ENCODE data around the gene TMEM255B.

TMEM255B gene

GRCh38 chr13:113809934-113810333 lies 50.9 kb downstream of the TMEM255B start:
- ChIA-PET POLR2A (no interaction called here), CTCF (no interaction called here)
- TF ChIP-seq, protein P1, sequence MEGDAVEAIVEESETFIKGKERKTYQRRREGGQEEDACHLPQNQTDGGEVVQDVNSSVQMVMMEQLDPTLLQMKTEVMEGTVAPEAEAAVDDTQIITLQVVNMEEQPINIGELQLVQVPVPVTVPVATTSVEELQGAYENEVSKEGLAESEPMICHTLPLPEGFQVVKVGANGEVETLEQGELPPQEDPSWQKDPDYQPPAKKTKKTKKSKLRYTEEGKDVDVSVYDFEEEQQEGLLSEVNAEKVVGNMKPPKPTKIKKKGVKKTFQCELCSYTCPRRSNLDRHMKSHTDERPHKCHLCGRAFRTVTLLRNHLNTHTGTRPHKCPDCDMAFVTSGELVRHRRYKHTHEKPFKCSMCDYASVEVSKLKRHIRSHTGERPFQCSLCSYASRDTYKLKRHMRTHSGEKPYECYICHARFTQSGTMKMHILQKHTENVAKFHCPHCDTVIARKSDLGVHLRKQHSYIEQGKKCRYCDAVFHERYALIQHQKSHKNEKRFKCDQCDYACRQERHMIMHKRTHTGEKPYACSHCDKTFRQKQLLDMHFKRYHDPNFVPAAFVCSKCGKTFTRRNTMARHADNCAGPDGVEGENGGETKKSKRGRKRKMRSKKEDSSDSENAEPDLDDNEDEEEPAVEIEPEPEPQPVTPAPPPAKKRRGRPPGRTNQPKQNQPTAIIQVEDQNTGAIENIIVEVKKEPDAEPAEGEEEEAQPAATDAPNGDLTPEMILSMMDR (IDR thresholded peaks at IDR 0.05; ENCODE audit: control extremely low read depth, extremely low read depth, low read depth, missing control alignments): no peak
- no peak for DNase-seq (ENCODE audit: extremely low spot score)

DNA sequence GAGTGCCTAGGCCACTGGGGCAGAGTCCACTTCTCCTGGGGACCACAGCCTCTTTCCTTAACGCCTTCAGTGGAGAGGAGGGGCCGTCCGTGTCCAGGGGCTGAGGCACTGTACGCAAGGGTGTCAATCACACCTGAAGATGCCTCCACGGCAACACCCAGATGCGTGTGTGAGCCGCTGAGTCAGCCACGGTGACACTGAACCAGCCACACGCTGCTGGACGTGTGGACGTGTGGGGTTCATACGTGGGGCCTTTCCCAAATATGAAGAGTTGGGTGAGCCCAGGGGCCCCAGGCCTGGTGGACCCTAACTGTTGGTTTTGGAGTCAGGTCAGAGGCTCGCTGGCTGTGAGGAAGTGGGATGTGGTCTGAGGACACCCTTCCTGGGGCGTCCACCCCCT lies 51.6 kb downstream of the TMEM255B start:
- POLR2A ChIA-PET: no interaction called here
- CTCF ChIA-PET: no interaction called here
- DNase-seq (ENCODE audit: extremely low spot score): no peak
- TF ChIP-seq, protein P1 (IDR thresholded peaks at IDR 0.05; ENCODE audit: control extremely low read depth, extremely low read depth, low read depth, missing control alignments): no peak

GRCh38 chr13:113811081-113811928 lies 52.3 kb downstream of the TMEM255B start:
- CTCF ChIA-PET: no interaction called here
- no peak for DNase-seq (ENCODE audit: extremely low spot score)
- POLR2A ChIA-PET: no interaction called here
- TF ChIP-seq, protein P1 (IDR thresholded peaks at IDR 0.05; ENCODE audit: control extremely low read depth, extremely low read depth, low read depth, missing control alignments): no peak

DNA sequence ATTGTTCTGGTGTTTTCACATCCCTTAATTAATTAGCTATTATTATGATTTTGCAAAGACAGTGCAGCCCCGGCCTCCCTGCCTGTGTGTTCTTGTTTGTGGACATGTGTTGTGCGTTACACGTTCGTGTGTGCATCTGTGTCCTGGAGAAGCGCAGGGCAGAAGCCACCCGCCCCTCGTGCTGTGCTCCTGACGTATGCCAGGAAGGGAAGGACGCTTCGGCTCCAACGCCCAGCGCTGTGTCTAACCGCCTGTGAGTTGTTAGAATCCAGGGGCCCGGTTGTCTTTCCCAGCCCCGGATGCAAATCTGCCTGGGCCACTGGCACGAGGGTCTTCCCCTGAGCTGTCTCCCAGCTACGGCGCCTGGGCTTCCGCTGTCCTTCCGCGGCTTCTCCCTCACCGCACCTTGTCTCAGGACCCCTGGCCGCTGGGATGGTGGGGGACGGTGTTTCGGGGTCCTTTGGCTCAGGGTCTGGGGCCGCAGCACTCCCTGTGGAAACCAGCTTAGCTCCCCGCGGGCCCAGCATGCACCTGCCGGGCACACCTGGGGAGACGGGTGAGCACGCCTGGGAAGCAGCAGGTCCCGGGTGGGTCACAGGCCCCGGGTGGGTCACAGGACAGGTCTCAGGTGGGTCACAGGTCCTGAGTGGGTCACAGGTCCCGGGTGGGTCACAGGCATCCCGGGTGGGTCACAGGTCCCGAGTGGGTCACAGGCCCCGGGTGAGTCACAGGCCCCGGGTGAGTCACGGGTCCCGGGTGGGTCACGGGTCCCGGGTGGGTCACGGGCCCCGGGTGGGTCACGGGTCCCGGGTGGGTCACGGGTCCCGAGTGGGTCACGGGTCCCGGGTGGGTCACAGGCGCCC lies 53.4 kb downstream of the TMEM255B start:
- ChIA-PET POLR2A (no interaction called here), CTCF (no interaction called here)

GRCh38 chr13:113813070-113813748 lies 54.2 kb downstream of the TMEM255B start:
- DNase-seq (ENCODE audit: extremely low spot score): no peak
- ChIA-PET CTCF (no interaction called here), POLR2A (no interaction called here)
- TF ChIP-seq, protein P1 (IDR thresholded peaks at IDR 0.05; ENCODE audit: control extremely low read depth, extremely low read depth, low read depth, missing control alignments): no peak

More for the DNA sequence above, 53.4 kb downstream of the TMEM255B start:
- no peak for DNase-seq (ENCODE audit: extremely low spot score)
- TF ChIP-seq, protein P1 (IDR thresholded peaks at IDR 0.05; ENCODE audit: control extremely low read depth, extremely low read depth, low read depth, missing control alignments): no peak

DNA sequence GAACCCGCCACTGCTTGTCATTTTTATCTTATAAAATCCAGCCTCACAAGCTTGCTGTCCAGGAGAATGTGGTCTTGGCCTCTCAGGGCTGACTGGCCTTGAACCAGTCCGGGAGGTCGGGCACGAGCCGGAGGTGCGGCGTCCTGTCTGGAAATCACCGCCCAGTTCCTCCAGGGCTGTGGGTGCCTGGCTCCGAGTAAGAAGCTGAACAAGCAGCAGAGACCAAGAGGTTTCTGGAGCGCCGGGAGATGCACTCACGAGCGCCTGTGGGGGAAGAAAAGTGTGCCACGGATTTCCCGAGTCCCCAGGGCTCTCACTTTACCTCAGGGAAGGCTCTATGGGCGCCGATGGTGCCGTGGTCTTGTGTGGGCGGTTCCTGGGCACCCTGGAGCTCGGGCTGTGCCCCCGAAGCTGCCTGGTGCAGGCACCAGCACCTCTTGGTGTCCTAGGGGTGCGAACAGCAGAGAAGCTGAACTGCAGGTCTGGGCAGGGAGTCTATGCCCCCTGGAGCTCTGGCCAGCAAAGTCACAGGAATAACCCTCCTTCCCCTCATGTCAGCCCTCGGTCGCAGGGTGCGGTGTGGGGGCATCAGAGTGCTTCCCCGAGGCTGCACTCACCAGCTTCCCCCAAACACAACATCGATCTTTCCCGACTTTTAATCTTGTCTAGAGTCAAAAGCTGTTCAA lies 54.9 kb downstream of the TMEM255B start:
- TF ChIP-seq, protein P1 (IDR thresholded peaks at IDR 0.05; ENCODE audit: control extremely low read depth, extremely low read depth, low read depth, missing control alignments): no peak
- ChIA-PET CTCF (no interaction called here), POLR2A (no interaction called here)
- DNase-seq (ENCODE audit: extremely low spot score): no peak
